Tongue (tissue), 2 donors: ENCODE results near the gene TTC9B. TPM values are rescaled to one million over a fixed set of nuclear protein-coding genes. Genes with fewer than 3 reads are reported as not detected.
A peak's percentile ranks its signal among the peaks of the same experiment; 100 is the strongest.

ENCODE experiments used
- DNase-seq: peaks from one replicate; pipeline ENCODE4 v3.0.0-alpha.2; 2015
- total RNA-seq: library from RNA; depleted of rRNA; stranded (reverse); fragments of >200 nt; gene quantifications from one replicate; pipeline ENCODE4 v1.2.3, GENCODE V29; 2014

TTC9B gene
- total RNA-seq = not detected

DNA sequence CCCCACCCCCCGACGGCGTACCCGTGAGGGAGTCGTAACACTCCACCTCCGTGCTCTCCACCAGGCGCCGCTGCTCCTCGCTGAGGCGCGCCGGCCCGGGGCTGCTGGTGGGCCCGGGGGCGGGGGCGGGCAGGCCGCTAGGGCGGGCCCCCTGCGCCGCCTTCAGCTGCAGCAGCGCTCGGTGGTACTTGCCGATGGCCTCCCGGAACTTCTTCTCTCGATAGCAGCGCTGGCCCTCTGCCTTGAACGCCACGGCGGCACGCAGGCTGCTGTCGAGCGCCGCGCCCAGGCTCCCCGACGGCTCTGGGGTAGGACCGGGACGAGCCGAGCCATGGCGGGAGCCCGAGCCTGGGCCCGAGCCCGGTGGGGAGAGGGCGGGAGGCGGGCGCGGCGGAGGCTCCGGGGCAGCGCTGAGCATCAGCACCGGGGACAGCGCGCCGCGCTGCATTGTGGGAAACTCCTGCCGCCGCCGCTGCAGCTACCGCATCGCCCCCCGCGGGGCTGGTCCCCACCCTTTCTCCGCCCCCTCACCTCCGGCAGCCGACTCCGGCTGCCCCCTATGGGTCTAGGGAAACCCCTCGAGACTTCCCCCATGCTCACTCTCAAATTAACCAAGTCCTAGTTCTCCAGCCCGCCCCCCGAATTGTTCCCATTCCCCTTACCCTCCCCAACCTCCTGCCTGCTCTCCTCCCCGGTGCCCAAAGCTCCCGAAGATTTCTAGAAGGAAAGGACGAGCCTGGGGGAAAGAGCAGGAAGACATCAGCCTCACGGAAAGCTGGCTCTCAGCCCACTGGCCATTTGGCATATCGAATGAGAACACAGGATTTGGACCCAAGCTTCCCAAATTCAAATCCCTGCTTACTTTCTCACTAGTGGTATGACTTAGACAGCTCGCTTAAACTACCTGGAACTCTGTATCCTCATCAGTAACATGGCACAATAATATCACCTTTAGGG lies at the start of gene TTC9B:
Gene TTC9B (minus strand): TSS at position 451 of the 957 bp plus-strand sequence. CDS start 3 bp downstream, at position 448.
- peak; percentile 52 for DNase-seq

GRCh38 chr19:40267601-40267997 lies 49.4 kb upstream of the TTC9B start:
- no peak for DNase-seq

GRCh38 chr19:40266912-40267600 lies 48.9 kb upstream of the TTC9B start:
- DNase-seq = no peak

- DNase-seq = peak; percentile 60
These were observed 47.9 kb upstream of the TTC9B start for GRCh38 chr19:40266119-40266518.

DNA sequence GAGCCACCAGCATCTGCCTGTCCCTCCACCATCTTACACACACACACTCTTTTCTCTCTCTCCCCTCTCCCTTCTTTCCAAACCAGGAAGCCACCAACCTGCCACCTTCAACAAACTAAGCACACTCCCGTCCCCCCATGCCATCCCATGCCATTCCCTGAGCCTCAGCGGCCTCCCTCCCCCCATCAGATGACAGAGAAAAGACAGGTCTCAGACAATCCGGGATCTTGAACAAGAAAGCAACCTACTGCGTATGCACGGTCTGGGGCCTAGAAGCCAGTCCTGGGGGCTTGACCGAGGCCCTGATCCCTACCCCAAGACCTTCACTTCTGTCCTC lies 47.5 kb upstream of the TTC9B start:
- DNase-seq = no peak

- no peak for DNase-seq
These were observed 47.0 kb upstream of the TTC9B start for GRCh38 chr19:40265055-40265762.

DNA sequence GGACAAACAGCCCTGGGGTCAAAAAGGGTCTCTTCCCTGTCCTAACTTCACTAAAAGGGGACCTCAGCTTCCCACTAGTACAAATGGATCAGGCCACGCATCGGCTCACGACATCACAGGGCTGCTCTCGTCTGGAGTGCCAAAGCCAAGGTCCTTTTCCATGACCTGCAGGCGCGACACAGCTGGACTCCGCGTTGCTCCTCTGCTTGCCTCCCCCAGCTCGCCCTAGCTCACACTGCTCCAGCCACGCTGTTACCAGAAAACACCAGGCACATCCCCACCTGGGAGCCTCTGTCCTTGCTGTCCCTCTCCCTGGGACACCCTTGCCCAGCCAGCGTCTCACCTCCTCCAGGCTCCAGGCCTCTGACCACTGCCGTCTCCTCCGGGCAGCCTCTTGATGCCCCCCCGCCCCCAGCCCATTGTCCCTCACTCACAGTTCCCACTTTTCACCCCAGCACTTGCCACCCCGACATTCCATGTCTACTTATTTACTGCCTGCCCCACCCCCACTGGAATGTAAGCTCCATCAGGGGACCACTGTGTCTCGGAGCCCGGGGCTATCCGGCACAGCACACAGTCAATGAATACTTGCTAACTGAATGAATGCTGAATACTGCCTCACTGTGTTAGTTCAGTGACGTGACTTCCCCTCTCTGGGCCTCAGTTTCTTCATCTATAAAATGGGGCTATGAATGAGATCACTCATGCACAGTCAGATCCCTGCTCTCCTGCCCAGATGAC lies 46.3 kb upstream of the TTC9B start:
- no peak for DNase-seq

DNA sequence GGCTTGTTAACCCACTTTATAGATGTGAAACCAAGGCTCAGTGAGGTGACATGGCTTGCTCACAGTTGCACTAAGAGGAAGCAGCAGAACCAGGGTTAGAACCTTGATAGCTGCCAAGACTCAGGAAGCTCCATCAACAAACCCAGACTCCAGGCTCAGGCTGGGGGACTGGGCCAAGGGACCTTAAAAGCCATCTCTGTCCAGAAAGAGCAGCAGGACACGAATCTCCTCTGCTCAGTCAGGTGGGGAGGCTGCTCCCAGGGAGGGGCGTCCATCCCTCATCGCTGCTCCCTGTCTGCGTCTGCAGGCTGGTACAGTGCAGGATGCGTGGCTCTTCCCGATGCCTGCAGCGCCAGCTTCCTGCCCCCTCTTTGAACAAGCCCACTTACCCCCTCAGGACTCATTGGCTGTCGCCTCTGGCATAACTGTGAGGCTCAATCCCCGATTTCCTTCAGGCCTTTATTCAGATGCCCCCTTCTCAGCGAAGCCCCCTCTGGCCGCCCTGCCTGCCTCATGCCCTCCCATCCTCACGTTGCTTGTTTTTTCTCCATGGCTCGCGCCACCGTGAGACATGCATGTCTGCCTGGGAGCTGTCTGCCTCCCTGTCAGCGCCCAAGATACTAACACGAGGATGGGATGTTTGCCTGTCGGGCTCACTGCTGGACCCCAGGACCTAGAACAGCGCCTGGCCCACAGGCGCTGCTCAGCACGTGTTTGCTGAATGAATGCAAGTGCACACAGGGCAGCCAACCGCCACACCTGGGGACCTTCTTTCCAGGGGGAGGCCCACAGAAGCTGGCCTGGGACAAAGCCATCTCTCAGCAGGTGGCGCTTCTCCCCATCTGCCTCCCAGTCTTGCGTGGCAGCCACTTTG lies 45.5 kb upstream of the TTC9B start:
- DNase-seq = no peak

- DNase-seq = no peak
These were observed 44.2 kb upstream of the TTC9B start for GRCh38 chr19:40262422-40262821.

- no peak for DNase-seq
These were observed 43.4 kb upstream of the TTC9B start for GRCh38 chr19:40261631-40262030.

DNA sequence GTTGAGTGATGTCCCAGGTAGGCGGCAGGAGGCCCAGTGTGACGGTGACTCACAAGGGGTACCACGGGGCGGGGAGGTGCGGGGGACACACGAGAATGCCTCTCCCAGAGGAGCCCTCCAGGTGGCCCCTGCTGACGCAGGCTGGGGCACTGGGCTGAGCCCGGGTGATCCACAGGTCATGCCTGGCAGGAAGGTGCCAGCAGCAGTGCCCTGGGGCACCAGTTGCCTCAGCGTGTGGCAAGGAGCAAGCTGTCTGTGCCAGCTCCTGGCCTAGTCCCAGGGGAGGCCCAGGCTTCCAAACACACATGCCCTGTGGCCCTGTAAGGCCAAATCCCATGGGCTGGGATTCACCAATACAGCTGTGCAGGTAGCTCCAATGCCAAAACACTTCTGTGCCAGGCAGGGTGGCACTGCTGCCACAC lies 38.9 kb upstream of the TTC9B start:
- DNase-seq = no peak

DNA sequence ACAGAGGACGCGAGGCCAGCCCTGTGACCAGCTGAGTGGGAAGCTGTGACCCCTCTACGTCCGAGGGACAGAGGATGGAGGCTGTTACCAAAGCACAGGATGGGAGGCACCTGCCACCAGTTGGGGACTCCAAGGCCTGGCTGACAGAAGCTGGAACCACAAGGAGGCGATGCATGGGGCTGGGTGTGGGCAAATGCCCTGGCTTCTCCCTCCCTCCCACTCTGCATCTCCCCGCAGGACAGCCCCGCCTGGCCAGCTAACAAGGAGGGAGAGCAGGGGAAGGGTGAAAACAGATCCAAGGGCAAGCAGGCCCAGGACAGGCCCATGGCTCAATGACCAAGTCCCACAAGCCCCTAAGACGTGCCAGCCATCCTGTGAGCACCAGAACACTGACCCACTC lies 38.3 kb upstream of the TTC9B start:
- no peak for DNase-seq

GRCh38 chr19:40255619-40256166 lies 37.5 kb upstream of the TTC9B start:
- no peak for DNase-seq

GRCh38 chr19:40254714-40255418 lies 36.7 kb upstream of the TTC9B start:
- no peak for DNase-seq

DNA sequence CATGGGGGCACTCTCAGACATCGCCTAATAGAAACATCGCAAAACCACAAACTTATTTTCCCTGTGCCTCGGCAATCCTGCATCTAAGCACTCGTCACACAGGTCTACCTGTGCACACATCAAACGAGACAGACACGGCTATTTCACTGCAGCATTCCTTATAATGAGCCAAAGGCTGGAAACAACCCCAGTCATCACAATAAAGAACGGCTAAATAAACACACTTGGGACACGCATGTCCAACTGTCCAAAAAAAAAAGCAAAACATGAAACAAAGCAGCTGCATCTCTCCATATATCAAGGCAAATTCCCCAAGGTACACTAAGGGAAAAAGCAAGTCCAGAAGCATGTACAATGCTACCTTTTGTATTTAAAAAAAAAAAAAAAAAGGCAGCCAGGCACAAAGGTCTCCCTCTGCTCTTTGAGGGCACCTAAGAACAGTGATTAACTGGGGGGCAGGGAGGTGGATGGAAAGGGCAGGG lies 35.5 kb upstream of the TTC9B start:
- no peak for DNase-seq

DNA sequence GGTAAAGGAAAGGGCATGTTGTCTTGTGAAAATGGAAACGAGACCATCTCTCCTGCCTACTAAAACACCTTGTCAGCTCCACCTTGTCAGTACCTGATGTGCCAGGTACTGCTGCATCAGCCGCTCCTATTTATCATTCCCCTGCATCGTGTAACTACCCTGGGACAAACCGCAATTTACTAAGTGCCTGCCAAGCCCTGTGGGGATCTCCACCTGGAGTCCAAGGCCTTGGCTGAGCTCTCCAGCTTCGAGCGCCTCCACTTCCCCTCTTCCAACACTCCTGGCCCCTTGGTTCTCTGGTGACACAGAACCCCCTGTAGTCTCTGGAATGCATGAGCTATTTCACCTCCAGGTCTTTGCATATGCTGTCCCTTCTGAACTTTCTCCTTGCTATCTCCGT lies 34.2 kb upstream of the TTC9B start:
- DNase-seq = no peak

DNA sequence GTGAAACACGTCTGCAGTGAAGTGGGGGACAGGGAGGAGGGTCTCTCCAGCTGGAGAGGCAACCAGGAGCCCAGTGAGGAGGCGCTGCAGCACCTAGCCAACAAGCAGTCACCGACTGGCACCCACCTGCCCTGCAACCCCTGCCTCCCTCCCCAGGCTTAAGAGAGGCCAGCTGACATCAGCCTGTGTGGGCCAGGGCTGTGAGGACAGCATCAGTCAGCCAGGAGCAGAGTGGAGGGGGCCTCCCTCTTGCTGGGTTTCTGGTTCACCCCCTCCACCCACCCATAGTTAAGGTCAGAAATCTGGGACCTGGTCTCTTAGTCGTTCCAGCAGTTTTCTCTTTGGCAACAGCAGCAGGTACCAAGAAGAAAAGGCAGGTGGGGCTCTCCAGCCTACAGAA lies 33.8 kb upstream of the TTC9B start:
- DNase-seq = no peak

DNA sequence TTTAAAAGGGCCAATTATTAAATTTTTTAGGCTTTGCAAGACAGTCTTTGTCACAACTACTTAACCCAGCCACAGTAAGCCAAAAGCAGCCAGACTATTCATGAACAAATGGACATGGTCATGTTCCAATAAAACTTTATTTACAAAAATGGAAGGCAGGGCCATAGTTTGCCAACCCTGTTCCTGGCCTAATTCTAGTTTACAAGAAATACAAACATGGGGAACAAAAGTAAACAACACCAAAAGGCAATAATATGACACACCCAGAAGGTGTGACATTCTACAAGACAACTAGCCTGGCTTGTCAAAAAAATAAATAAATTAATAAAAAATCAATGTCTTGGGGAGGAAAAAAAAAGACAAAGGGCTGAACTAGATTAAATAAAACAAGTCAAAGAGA lies 33.1 kb upstream of the TTC9B start:
- no peak for DNase-seq

DNA sequence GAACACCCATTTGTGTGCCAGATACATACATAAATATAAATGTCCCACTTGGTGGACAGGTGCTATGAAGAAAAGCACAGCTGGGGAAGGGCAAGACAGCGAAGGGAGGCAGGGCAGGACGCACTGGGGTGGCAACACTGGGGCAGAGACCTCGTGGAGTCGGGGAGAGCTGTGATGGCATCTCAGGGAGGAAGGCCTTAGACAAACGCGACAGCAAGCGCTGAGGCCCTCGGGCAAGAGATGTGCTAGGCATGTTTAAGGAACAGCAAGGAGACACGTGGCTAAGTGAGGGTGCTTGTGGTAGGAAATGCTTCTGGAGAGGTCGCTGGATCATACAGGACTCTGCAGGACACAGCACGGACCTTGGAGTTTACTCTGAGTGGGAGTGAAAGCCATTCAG lies 31.6 kb upstream of the TTC9B start:
- DNase-seq = no peak

- no peak for DNase-seq
These were observed 31.0 kb upstream of the TTC9B start for GRCh38 chr19:40249201-40249600.
